B cell (primary cell): Measurements from ENCODE around the gene PHLPP1. TPM values are rescaled to one million over a fixed set of nuclear protein-coding genes. Genes with fewer than 3 reads are reported as not detected.

ENCODE experiments used
- ATAC-seq: fragments of 200-7000 bp; cut with Tn5 transposase; one replicate; pipeline ENCODE4 v1.10.0; 2021; ENCODE audit warnings: low read depth, mild to moderate bottlenecking, moderate number of reproducible peaks, moderate library complexity
- CTCF ChIA-PET: fragments of 350-600 bp; sonication (Branson Sonifier 250); formaldehyde crosslinking; loops from one replicate; lab custom pipeline; 2021; ENCODE audit warnings: antibody characterized with exemption, inconsistent platforms; lab: Charles Lee
- POLR2A ChIA-PET: fragments of 350-600 bp; sonication (Branson Sonifier 250); formaldehyde crosslinking; loops from one replicate; lab custom pipeline; 2021; ENCODE audit warnings: antibody characterized with exemption; lab: Charles Lee
- DNase-seq: peaks from one replicate; pipeline ENCODE4 v3.0.0; 2013
- H2AFZ ChIP-seq: 2 replicates; pipeline ENCODE4 v1.6.1; 2012; ENCODE audit warnings: mild to moderate bottlenecking, low read depth, low read length; ENCODE audit not compliant: insufficient read depth, poor library complexity, severe bottlenecking
- H3K27ac ChIP-seq, 2 donors: 1 replicate in 1 of 2; 2 replicates in 1 of 2; pipeline ENCODE4 v1.5.1; 2012 to 2013; ENCODE audit warnings: low read length in 2 of 2, mild to moderate bottlenecking in 2 of 2, moderate library complexity in 1 of 2
- H3K27me3 ChIP-seq, 4 experiments: fragments of 200-600 bp in 1 of 4; sonication (generic) in 1 of 4; replicated peaks in 1 of 4; 1 replicate in 2 of 4; 2 replicates in 2 of 4; pipeline versions ENCODE4 v1.6.1 to v1.7.0; 2013 to 2016; ENCODE audit warnings: low read length in 3 of 4, mild to moderate bottlenecking in 2 of 4, mixed read lengths in 1 of 4, moderate library complexity in 1 of 4; ENCODE audit not compliant: insufficient read depth in 4 of 4, control insufficient read depth in 3 of 4; ENCODE audit errors: control extremely low read depth in 1 of 4
- H3K36me3 ChIP-seq, 2 experiments: replicated peaks in 1 of 2; 1 replicate in 1 of 2; 2 replicates in 1 of 2; pipeline versions ENCODE4 v1.6.1 to v1.7.1; 2013; ENCODE audit warnings: low read length in 1 of 2; ENCODE audit not compliant: insufficient read depth in 2 of 2, control insufficient read depth in 1 of 2; ENCODE audit errors: control extremely low read depth in 1 of 2, extremely low read depth in 1 of 2
- H3K4me1 ChIP-seq, 2 donors: fragments of 200-600 bp in 1 of 2; sonication (generic) in 1 of 2; 1 replicate in 1 of 2; 2 replicates in 1 of 2; pipeline versions ENCODE4 v1.5.1 to v1.6.1; 2013 to 2017; ENCODE audit warnings: low read length in 2 of 2; ENCODE audit not compliant: control insufficient read depth in 2 of 2, insufficient read depth in 2 of 2
- H3K4me2 ChIP-seq: replicated peaks from 2 replicates; pipeline ENCODE3; 2012; ENCODE audit warnings: mild to moderate bottlenecking, low read depth, low read length; ENCODE audit not compliant: poor library complexity, severe bottlenecking
- H3K4me3 ChIP-seq, 5 experiments: fragments of 200-600 bp in 1 of 5; sonication (generic) in 1 of 5; 1 replicate in 3 of 5; 2 replicates in 2 of 5; pipeline versions ENCODE4 v1.5.1 to v1.7.0; 2011 to 2016; ENCODE audit warnings: low read length in 4 of 5, mild to moderate bottlenecking in 4 of 5, low read depth in 2 of 5, control low read depth in 1 of 5, moderate library complexity in 1 of 5; ENCODE audit not compliant: insufficient read depth in 1 of 5; ENCODE audit errors: control extremely low read depth in 1 of 5, extremely low read depth in 1 of 5
- H3K79me2 ChIP-seq: fragments of 200-600 bp; sonication (generic); one replicate; pipeline ENCODE4 v1.6.0; 2016; ENCODE audit warnings: low read length; ENCODE audit not compliant: control insufficient read depth, insufficient read depth
- H3K9ac ChIP-seq: fragments of 200-600 bp; sonication (generic); 2 replicates; pipeline ENCODE4 v1.6.1; 2017; ENCODE audit warnings: mild to moderate bottlenecking, low read length, moderate library complexity
- H3K9me3 ChIP-seq, 3 donors: one replicate each; pipeline versions ENCODE4 v1.6.1 to v1.7.1; 2013; ENCODE audit warnings: low read length in 2 of 3; ENCODE audit not compliant: control insufficient read depth in 2 of 3, insufficient read depth in 1 of 3; ENCODE audit errors: control extremely low read depth in 1 of 3
- H4K20me1 ChIP-seq: 2 replicates; pipeline ENCODE4 v1.6.0; 2012; ENCODE audit warnings: mild to moderate bottlenecking, low read length; ENCODE audit not compliant: insufficient read depth, control insufficient read depth, poor library complexity, severe bottlenecking
- H3K27ac Mint-ChIP-seq: one replicate; pipeline ENCODE4 v1.8.0; 2021; ENCODE audit warnings: mixed read lengths
- H3K27me3 Mint-ChIP-seq: one replicate; pipeline ENCODE4 v1.8.0; 2021; ENCODE audit warnings: mixed read lengths
- H3K4me1 Mint-ChIP-seq: one replicate; pipeline ENCODE4 v1.8.0; 2021; ENCODE audit warnings: mixed read lengths
- H3K4me3 Mint-ChIP-seq: one replicate; pipeline ENCODE4 v1.8.0; 2021; ENCODE audit warnings: mixed read lengths
- H3K9me3 Mint-ChIP-seq: one replicate; pipeline ENCODE4 v1.8.0; 2022; ENCODE audit warnings: mixed read lengths; ENCODE audit not compliant: insufficient read depth
- CTCF ChIP-seq: fragments of 200-600 bp; IDR thresholded peaks from one replicate; pipeline ENCODE4 v1.8.0; 2022; ENCODE audit warnings: antibody characterized with exemption, mild to moderate bottlenecking
- EZH2 ChIP-seq: IDR thresholded peaks from 2 replicates; pipeline ENCODE4 v1.6.1; 2012; ENCODE audit warnings: borderline replicate concordance, low read depth, mild to moderate bottlenecking, moderate library complexity, low read length; ENCODE audit not compliant: insufficient read depth, poor library complexity, severe bottlenecking
- WGBS: methylation state at CpG from one replicate; pipeline ENCODE4 v1.1.5; 2013; ENCODE audit warnings: missing lambda C conversion rate; ENCODE audit not compliant: insufficient coverage; 5-methylcytosine and 5-hydroxymethylcytosine counted together
- intact Hi-C: fragments of 100-400 bp; cut with micrococcal nuclease; formaldehyde crosslinking; loops from one replicate; pipeline ENCODE4 v1.10.0; 2022
- polyA plus RNA-seq: library from polyadenylated mRNA; depleted of rRNA; stranded (reverse); fragments of >200 nt; gene quantifications from 2 replicates; pipeline ENCODE4 v1.2.3, GENCODE V29; 2012
- total RNA-seq, 2 donors: library from RNA; stranded (reverse); fragments of 120-200 nt in 1 of 2; gene quantifications; 1 replicate in 1 of 2; 2 replicates in 1 of 2; pipeline versions ENCODE4 v1.2.3 to v1.2.4, GENCODE V29; 2013 to 2022

Gene PHLPP1
- total and polyA plus RNA-seq, 2 donors (not counting 1 experiment from before 2014, with no cell fraction given) = 3.0 to 20.7 TPM

DNA sequence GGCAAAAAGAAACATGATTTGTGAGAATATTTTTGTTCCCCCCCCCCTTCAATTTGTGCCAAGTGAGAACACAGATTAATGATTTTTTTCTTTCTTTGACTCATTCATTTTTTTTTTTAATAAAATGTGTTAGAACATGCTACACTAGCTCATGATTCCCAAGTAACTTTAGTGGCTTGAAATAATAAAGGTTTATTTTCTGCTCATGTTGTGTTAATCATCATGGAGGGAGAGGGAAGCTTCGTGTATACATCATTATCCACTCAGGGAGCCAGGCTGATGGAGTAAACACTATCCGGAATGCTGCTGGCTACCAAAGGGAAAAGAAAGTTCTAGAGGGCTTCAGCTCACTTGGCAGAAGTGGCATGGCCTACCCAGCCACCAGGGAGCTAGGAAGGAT is 40.6 kb downstream of the PHLPP1 start:
- Histone ChIP-seq H4K20me1 (no peaks in the 10 kb centered on the region), H3K36me3 (no peaks in the 10 kb centered on the region), H3K27me3 (no peaks in the 10 kb centered on the region), H3K27ac (no peak overlapping the region), H3K79me2 (peaks cover 27% of the 10 kb centered on the region), H3K4me1 (peaks cover 4 to 5% of the 10 kb centered on the region in 2 donors), H2AFZ (no peak overlapping the region), H3K9me3 (no peaks in the 10 kb centered on the region), H3K9ac (no peak overlapping the region), H3K4me2 (no peak overlapping the region), H3K4me3 (no peak overlapping the region)
- Mint-ChIP-seq H3K27ac (no peak overlapping the region), H3K9me3 (no peaks in the 10 kb centered on the region), H3K4me3 (no peak overlapping the region), H3K4me1 (peaks cover 18% of the 10 kb centered on the region), H3K27me3 (no peaks in the 10 kb centered on the region)
- DNase-seq = no peak
- WGBS = 100% methylated on average over 1 of the region's 2 CpGs
- CTCF ChIA-PET = interaction anchor here (1.5 kb wide), 1 partner anchor 20 kb away, joined by 3 read pairs; no protein-coding TSS in a partner anchor
- intact Hi-C loops = no loop called here
- no peak for ATAC-seq
- POLR2A ChIA-PET = no interaction called here
- TF ChIP-seq CTCF (no peak), EZH2 (no peak)

GRCh38 chr18:62757399-62758010 is 42.2 kb downstream of the PHLPP1 start:
- H3K9me3 Mint-ChIP-seq = no peaks in the 10 kb centered on the region
- 80% methylated on average over 4 of the region's 6 CpGs for WGBS
- ATAC-seq = no peak
- Histone ChIP-seq H3K79me2 (peaks cover 22% of the 10 kb centered on the region), H3K27ac (no peak overlapping the region), H3K9ac (no peak overlapping the region), H3K4me1 (no peaks in the 10 kb centered on the region), H4K20me1 (no peaks in the 10 kb centered on the region), H3K9me3 (no peaks in the 10 kb centered on the region), H2AFZ (no peak overlapping the region), H3K36me3 (no peaks in the 10 kb centered on the region), H3K4me3 (no peak overlapping the region), H3K4me2 (no peak overlapping the region), H3K27me3 (no peaks in the 10 kb centered on the region)
- CTCF ChIA-PET = no interaction called here
- intact Hi-C loops = no loop called here
- no peaks in the 10 kb centered on the region for H3K27me3 Mint-ChIP-seq
- peaks cover 6% of the 10 kb centered on the region for H3K4me1 Mint-ChIP-seq
- no peak for TF ChIP-seq CTCF
- no peak for TF ChIP-seq EZH2
- no peak for DNase-seq
- no peak overlapping the region for H3K4me3 Mint-ChIP-seq
- POLR2A ChIA-PET = no interaction called here
- no peak overlapping the region for H3K27ac Mint-ChIP-seq
